Stimulated activated effector memory CD8-positive, alpha-beta T cell treated with anti-CD3 and anti-CD28 coated beads, Interleukin-12 subunit alpha, Interleukin-12 subunit beta, amount 100 ng/mL, for 72 hours (primary cell): ENCODE measurements around the gene SLC9A1.
"Not testable (repeated sequence)": the region's sequence is repeated elsewhere in the genome, so short reads cannot be mapped to it uniquely, and the experiment has no call there.

Source experiments
- ATAC-seq: fragments of 150-1000 bp; cut with Tn5 transposase; 2 replicates; pipeline ENCODE4 v1.10.0; 2021
- DNase-seq, 2 donors: peaks; one replicate each; pipeline ENCODE4 v3.0.0; 2021 to 2022; ENCODE audit warnings: low spot score in 2 of 2
- H3K27ac Mint-ChIP-seq: one replicate; pipeline ENCODE4 v1.8.0; 2022; ENCODE audit warnings: mild to moderate bottlenecking, mixed read lengths
- H3K36me3 Mint-ChIP-seq: one replicate; pipeline ENCODE4 v1.8.0; 2022; ENCODE audit warnings: mild to moderate bottlenecking, mixed read lengths
- H3K4me1 Mint-ChIP-seq: one replicate; pipeline ENCODE4 v1.8.0; 2022; ENCODE audit warnings: mixed read lengths
- H3K4me3 Mint-ChIP-seq: one replicate; pipeline ENCODE4 v1.8.0; 2022; ENCODE audit warnings: mild to moderate bottlenecking, mixed read lengths
- H3K9me3 Mint-ChIP-seq: one replicate; pipeline ENCODE4 v1.8.0; 2022; ENCODE audit warnings: mixed read lengths

SLC9A1 gene

GRCh38 chr1:27154991-27155781 lies at the start of gene SLC9A1:
Gene SLC9A1 (minus strand): TSS chr1:27155125. CDS start chr1:27154334, 791 bp downstream.
- peak within 1 kb of the TSS; percentile 94 for H3K4me3 Mint-ChIP-seq
- no peaks in the 10 kb centered on the region for H3K9me3 Mint-ChIP-seq
- H3K27ac Mint-ChIP-seq = peak within 1 kb of the TSS; percentile 96
- H3K36me3 Mint-ChIP-seq = peaks cover 23% of the 10 kb centered on the region
- peaks cover 52% of the 10 kb centered on the region for H3K4me1 Mint-ChIP-seq
- DNase-seq (peak; percentile 94 to 97), ATAC-seq (peak; percentile 94)

- H3K36me3 Mint-ChIP-seq = no peaks in the 10 kb centered on the region
- no peaks in the 10 kb centered on the region for H3K9me3 Mint-ChIP-seq
- DNase-seq = no peak
- no peak for ATAC-seq
- H3K4me1 Mint-ChIP-seq = no peaks in the 10 kb centered on the region
- H3K4me3 Mint-ChIP-seq = no peak overlapping the region
- no peak overlapping the region for H3K27ac Mint-ChIP-seq
Measured at GRCh38 chr1:27203946-27204345, 49.0 kb upstream of the SLC9A1 start.

GRCh38 chr1:27201295-27201694 lies 46.4 kb upstream of the SLC9A1 start:
- ATAC-seq (no peak), DNase-seq (no peak)
- Mint-ChIP-seq H3K4me3 (no peak overlapping the region), H3K4me1 (peaks cover 8% of the 10 kb centered on the region), H3K9me3 (no peaks in the 10 kb centered on the region), H3K36me3 (no peaks in the 10 kb centered on the region), H3K27ac (peak overlapping the region; percentile 60)

GRCh38 chr1:27193194-27193593 lies 38.3 kb upstream of the SLC9A1 start:
- DNase-seq = no peak
- ATAC-seq = no peak

GRCh38 chr1:27192039-27192529 lies 37.2 kb upstream of the SLC9A1 start:
- H3K4me3 Mint-ChIP-seq = no peak overlapping the region
- no peaks in the 10 kb centered on the region for H3K9me3 Mint-ChIP-seq
- DNase-seq (no peak), ATAC-seq (no peak)
- no peak overlapping the region for H3K27ac Mint-ChIP-seq
- H3K4me1 Mint-ChIP-seq = no peaks in the 10 kb centered on the region
- H3K36me3 Mint-ChIP-seq = no peaks in the 10 kb centered on the region

More at GRCh38 chr1:27193194-27193593, 38.3 kb upstream of the SLC9A1 start:
- Mint-ChIP-seq H3K4me3 (no peak overlapping the region), H3K27ac (no peak overlapping the region), H3K36me3 (no peaks in the 10 kb centered on the region), H3K4me1 (peaks cover 7% of the 10 kb centered on the region), H3K9me3 (no peaks in the 10 kb centered on the region)

GRCh38 chr1:27184665-27185064 lies 29.7 kb upstream of the SLC9A1 start:
- not testable (repeated sequence) for H3K27ac Mint-ChIP-seq, H3K36me3 Mint-ChIP-seq, H3K4me3 Mint-ChIP-seq, DNase-seq, ATAC-seq, H3K9me3 Mint-ChIP-seq, H3K4me1 Mint-ChIP-seq

- Mint-ChIP-seq H3K4me1 (no peaks in the 10 kb centered on the region), H3K9me3 (no peaks in the 10 kb centered on the region), H3K4me3 (no peak overlapping the region), H3K36me3 (no peaks in the 10 kb centered on the region), H3K27ac (no peak overlapping the region)
- ATAC-seq (no peak), DNase-seq (no peak)
Measured at GRCh38 chr1:27179979-27180378, 25.1 kb upstream of the SLC9A1 start.

- ATAC-seq (no peak), DNase-seq (no peak)
- Mint-ChIP-seq H3K9me3 (no peaks in the 10 kb centered on the region), H3K27ac (no peak overlapping the region), H3K4me1 (no peaks in the 10 kb centered on the region), H3K4me3 (no peak overlapping the region), H3K36me3 (no peaks in the 10 kb centered on the region)
Measured at GRCh38 chr1:27179379-27179778, 24.5 kb upstream of the SLC9A1 start.

- Mint-ChIP-seq H3K36me3 (no peaks in the 10 kb centered on the region), H3K27ac (no peak overlapping the region), H3K9me3 (no peaks in the 10 kb centered on the region), H3K4me3 (no peak overlapping the region), H3K4me1 (no peaks in the 10 kb centered on the region)
- ATAC-seq (no peak), DNase-seq (no peak)
Measured at GRCh38 chr1:27176954-27177353, 22.0 kb upstream of the SLC9A1 start.

- Mint-ChIP-seq H3K27ac (no peak overlapping the region), H3K9me3 (no peaks in the 10 kb centered on the region), H3K36me3 (no peaks in the 10 kb centered on the region), H3K4me1 (no peaks in the 10 kb centered on the region), H3K4me3 (no peak overlapping the region)
- no peak for DNase-seq
- no peak for ATAC-seq
Measured at GRCh38 chr1:27176323-27176722, 21.4 kb upstream of the SLC9A1 start.

- not testable (repeated sequence) for ATAC-seq, H3K27ac Mint-ChIP-seq, DNase-seq, H3K4me3 Mint-ChIP-seq, H3K9me3 Mint-ChIP-seq, H3K4me1 Mint-ChIP-seq, H3K36me3 Mint-ChIP-seq
Measured at GRCh38 chr1:27172992-27173391, 18.1 kb upstream of the SLC9A1 start.

GRCh38 chr1:27166929-27167328 lies 12.0 kb upstream of the SLC9A1 start:
- DNase-seq = no peak
- no peaks in the 10 kb centered on the region for H3K9me3 Mint-ChIP-seq
- no peak for ATAC-seq
- H3K27ac Mint-ChIP-seq = no peak overlapping the region
- no peaks in the 10 kb centered on the region for H3K36me3 Mint-ChIP-seq
- H3K4me3 Mint-ChIP-seq = no peak overlapping the region
- no peaks in the 10 kb centered on the region for H3K4me1 Mint-ChIP-seq

GRCh38 chr1:27166351-27166802 lies 11.5 kb upstream of the SLC9A1 start:
- no peak for ATAC-seq
- no peak overlapping the region for H3K27ac Mint-ChIP-seq
- no peak overlapping the region for H3K4me3 Mint-ChIP-seq
- H3K9me3 Mint-ChIP-seq = no peaks in the 10 kb centered on the region
- H3K36me3 Mint-ChIP-seq = no peaks in the 10 kb centered on the region
- H3K4me1 Mint-ChIP-seq = no peaks in the 10 kb centered on the region
- no peak for DNase-seq

GRCh38 chr1:27163093-27163492 lies 8.2 kb upstream of the SLC9A1 start:
- H3K4me1 Mint-ChIP-seq = no peaks in the 10 kb centered on the region
- no peaks in the 10 kb centered on the region for H3K36me3 Mint-ChIP-seq
- H3K4me3 Mint-ChIP-seq = no peak overlapping the region
- H3K9me3 Mint-ChIP-seq = no peaks in the 10 kb centered on the region
- DNase-seq (no peak), ATAC-seq (no peak)
- no peak overlapping the region for H3K27ac Mint-ChIP-seq

GRCh38 chr1:27162090-27162489 lies 7.2 kb upstream of the SLC9A1 start:
- Mint-ChIP-seq H3K27ac (no peak overlapping the region), H3K4me3 (no peak overlapping the region), H3K9me3 (no peaks in the 10 kb centered on the region), H3K4me1 (no peaks in the 10 kb centered on the region), H3K36me3 (no peaks in the 10 kb centered on the region)
- no peak for DNase-seq
- no peak for ATAC-seq

GRCh38 chr1:27161594-27161993 lies 6.7 kb upstream of the SLC9A1 start:
- no peak for DNase-seq
- Mint-ChIP-seq H3K27ac (no peak overlapping the region), H3K36me3 (no peaks in the 10 kb centered on the region), H3K4me1 (no peaks in the 10 kb centered on the region), H3K4me3 (no peak overlapping the region), H3K9me3 (no peaks in the 10 kb centered on the region)
- ATAC-seq = no peak
